Natural killer cell (primary cell): Measurements from ENCODE around the gene TRIM2. TPM values are rescaled to one million over a fixed set of nuclear protein-coding genes. Genes with fewer than 3 reads are reported as not detected.

Experiments
- ATAC-seq, 3 donors: fragments of 150-1000 bp in 2 of 3; fragments of 200-7000 bp in 1 of 3; cut with Tn5 transposase; 1 replicate in 1 of 3; 2 replicates in 2 of 3; pipeline ENCODE4 v1.10.0; 2021; ENCODE audit warnings: mild to moderate bottlenecking in 2 of 3, moderate library complexity in 2 of 3
- DNase-seq, 2 donors: peaks; one replicate each; pipeline versions ENCODE4 v3.0.0 to v3.0.0-alpha.2; 2013 to 2021; ENCODE audit warnings: mixed read lengths in 1 of 2
- H3K27ac ChIP-seq: one replicate; pipeline ENCODE4 v1.5.1; 2013; ENCODE audit warnings: mild to moderate bottlenecking, low read length
- H3K27me3 ChIP-seq: one replicate; pipeline ENCODE4 v1.6.1; 2013; ENCODE audit warnings: low read length; ENCODE audit not compliant: control insufficient read depth, insufficient read depth
- H3K36me3 ChIP-seq: one replicate; pipeline ENCODE4 v1.6.1; 2013; ENCODE audit warnings: low read length; ENCODE audit not compliant: control insufficient read depth, insufficient read depth
- H3K4me1 ChIP-seq: one replicate; pipeline ENCODE4 v1.6.1; 2013; ENCODE audit warnings: low read length; ENCODE audit not compliant: control insufficient read depth, insufficient read depth
- H3K4me3 ChIP-seq: one replicate; pipeline ENCODE4 v1.5.1; 2013; ENCODE audit warnings: low read length
- H3K9me3 ChIP-seq: one replicate; pipeline ENCODE4 v1.6.1; 2013; ENCODE audit warnings: low read length; ENCODE audit not compliant: control insufficient read depth, insufficient read depth
- H3K27ac Mint-ChIP-seq, 2 donors: one replicate each; pipeline ENCODE4 v1.8.0; 2022; ENCODE audit warnings: mild to moderate bottlenecking in 2 of 2, mixed read lengths in 2 of 2, moderate library complexity in 1 of 2
- H3K27me3 Mint-ChIP-seq, 2 donors: one replicate each; pipeline ENCODE4 v1.8.0; 2022; ENCODE audit warnings: low read depth in 2 of 2, mixed read lengths in 2 of 2
- H3K36me3 Mint-ChIP-seq: one replicate; pipeline ENCODE4 v1.8.0; 2022; ENCODE audit warnings: mixed read lengths
- H3K4me1 Mint-ChIP-seq, 2 donors: one replicate each; pipeline ENCODE4 v1.8.0; 2022; ENCODE audit warnings: mixed read lengths in 2 of 2
- H3K4me3 Mint-ChIP-seq: one replicate; pipeline ENCODE4 v1.8.0; 2022; ENCODE audit warnings: mild to moderate bottlenecking, moderate library complexity, mixed read lengths
- H3K9me3 Mint-ChIP-seq, 2 donors: one replicate each; pipeline ENCODE4 v1.8.0; 2022; ENCODE audit warnings: mixed read lengths in 2 of 2
- WGBS: methylation state at CpG from one replicate; pipeline ENCODE4 v1.1.7; 2013; ENCODE audit warnings: missing lambda C conversion rate; ENCODE audit not compliant: insufficient coverage; 5-methylcytosine and 5-hydroxymethylcytosine counted together
- intact Hi-C: fragments of 100-400 bp; cut with micrococcal nuclease; formaldehyde crosslinking; loops from one replicate; pipeline ENCODE4 v1.14.2; 2022
- total RNA-seq, 4 donors: library from RNA; stranded (reverse); fragments of 120-200 nt in 1 of 4; gene quantifications; one replicate each; pipeline versions ENCODE4 v1.2.3 to v1.2.4, GENCODE V29; 2013 to 2022
- TF ChIP-seq, protein P1 (sequence below): fragments of 200-600 bp; IDR thresholded peaks from one replicate; pipeline ENCODE4 v1.8.0; 2022; ENCODE audit warnings: antibody characterized with exemption

TRIM2 gene
- total RNA-seq, 3 donors from 2014 or later (not counting 1 experiment from before 2014, with no cell fraction given): 0.11 TPM; not detected in 2

DNA sequence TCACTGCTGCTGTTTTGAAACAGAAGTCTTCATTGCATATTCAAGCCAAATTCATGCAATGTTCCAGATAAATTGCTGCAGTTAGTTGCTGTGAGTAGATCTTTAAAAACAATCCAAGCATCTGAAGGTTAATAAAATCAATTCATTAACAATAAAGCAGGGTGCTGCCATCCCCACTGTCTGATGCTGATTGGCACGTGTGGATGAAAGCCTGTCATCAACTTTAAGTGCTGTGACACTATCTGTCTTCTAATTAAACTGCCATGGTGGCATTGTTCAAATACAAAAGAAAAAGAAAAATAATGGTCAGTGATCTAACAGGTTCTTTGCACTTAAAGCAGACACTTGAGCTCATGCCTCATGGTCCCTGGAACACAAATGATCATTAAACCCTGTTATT lies 77.2 kb downstream of the TRIM2 start:
- H3K36me3 Mint-ChIP-seq: no peaks in the 10 kb centered on the region
- Histone ChIP-seq H3K27ac (no peak overlapping the region), H3K27me3 (no peaks in the 10 kb centered on the region), H3K9me3 (no peaks in the 10 kb centered on the region), H3K4me1 (no peaks in the 10 kb centered on the region), H3K36me3 (no peaks in the 10 kb centered on the region), H3K4me3 (no peak overlapping the region)
- no peaks in the 10 kb centered on the region for H3K4me1 Mint-ChIP-seq
- no peaks in the 10 kb centered on the region for H3K9me3 Mint-ChIP-seq
- TF ChIP-seq, protein P1, sequence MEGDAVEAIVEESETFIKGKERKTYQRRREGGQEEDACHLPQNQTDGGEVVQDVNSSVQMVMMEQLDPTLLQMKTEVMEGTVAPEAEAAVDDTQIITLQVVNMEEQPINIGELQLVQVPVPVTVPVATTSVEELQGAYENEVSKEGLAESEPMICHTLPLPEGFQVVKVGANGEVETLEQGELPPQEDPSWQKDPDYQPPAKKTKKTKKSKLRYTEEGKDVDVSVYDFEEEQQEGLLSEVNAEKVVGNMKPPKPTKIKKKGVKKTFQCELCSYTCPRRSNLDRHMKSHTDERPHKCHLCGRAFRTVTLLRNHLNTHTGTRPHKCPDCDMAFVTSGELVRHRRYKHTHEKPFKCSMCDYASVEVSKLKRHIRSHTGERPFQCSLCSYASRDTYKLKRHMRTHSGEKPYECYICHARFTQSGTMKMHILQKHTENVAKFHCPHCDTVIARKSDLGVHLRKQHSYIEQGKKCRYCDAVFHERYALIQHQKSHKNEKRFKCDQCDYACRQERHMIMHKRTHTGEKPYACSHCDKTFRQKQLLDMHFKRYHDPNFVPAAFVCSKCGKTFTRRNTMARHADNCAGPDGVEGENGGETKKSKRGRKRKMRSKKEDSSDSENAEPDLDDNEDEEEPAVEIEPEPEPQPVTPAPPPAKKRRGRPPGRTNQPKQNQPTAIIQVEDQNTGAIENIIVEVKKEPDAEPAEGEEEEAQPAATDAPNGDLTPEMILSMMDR: no peak
- intact Hi-C loops: no loop called here
- 90% methylated on average over 1 of the region's 1 CpG for WGBS
- no peaks in the 10 kb centered on the region for H3K27me3 Mint-ChIP-seq
- H3K4me3 Mint-ChIP-seq: no peak overlapping the region
- DNase-seq (no peak), ATAC-seq (no peak)
- H3K27ac Mint-ChIP-seq: no peak overlapping the region

DNA sequence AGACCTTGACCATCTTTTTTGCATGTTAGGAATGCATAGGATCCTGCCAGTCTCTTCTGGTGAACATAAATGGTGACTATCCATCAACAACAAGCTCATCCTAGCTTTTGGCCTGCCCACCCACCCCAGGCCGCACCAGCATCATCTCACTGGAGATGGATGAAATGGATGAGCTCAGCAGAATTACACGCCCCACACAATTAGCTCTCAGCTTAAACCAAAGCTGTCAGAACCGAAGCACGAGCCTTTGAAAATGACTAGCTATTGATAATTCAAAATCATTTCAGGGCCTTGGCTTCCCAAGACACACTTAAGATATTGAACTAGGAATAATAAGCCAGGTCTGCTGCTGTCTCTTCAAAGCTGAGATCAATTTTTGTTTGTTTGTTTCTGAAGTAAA lies 77.8 kb downstream of the TRIM2 start:
- H3K4me1 Mint-ChIP-seq: no peaks in the 10 kb centered on the region

DNA sequence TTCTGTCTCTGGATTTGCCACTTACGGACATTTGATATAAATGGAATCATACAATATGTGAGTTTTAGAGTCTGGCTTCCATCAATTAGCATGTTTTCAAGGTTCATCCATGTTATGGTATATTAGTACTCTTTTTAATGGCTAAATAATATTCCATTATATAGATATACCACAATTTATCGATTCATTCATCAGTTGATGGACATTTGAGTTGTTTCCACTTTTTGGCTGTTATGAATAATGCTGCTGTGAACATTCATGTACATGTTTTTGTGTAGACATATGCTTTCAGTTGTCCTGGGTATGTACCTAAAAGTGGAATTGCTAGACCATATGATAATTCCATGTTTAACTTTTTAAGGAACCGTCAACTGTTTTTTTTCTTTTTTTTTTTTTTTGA lies 79.0 kb downstream of the TRIM2 start:
- no peak for DNase-seq
- no peaks in the 10 kb centered on the region for H3K27me3 ChIP-seq
- no peaks in the 10 kb centered on the region for H3K9me3 Mint-ChIP-seq
- TF ChIP-seq, protein P1: no peak
- H3K27ac ChIP-seq: no peak overlapping the region
- no peak overlapping the region for H3K27ac Mint-ChIP-seq
- H3K36me3 ChIP-seq: no peaks in the 10 kb centered on the region
- H3K4me1 ChIP-seq: no peaks in the 10 kb centered on the region
- H3K27me3 Mint-ChIP-seq: no peaks in the 10 kb centered on the region
- no peaks in the 10 kb centered on the region for H3K36me3 Mint-ChIP-seq
- H3K4me1 Mint-ChIP-seq: no peaks in the 10 kb centered on the region
- H3K4me3 ChIP-seq: no peak overlapping the region
- intact Hi-C loops: no loop called here
- H3K9me3 ChIP-seq: no peaks in the 10 kb centered on the region
- H3K4me3 Mint-ChIP-seq: no peak overlapping the region
- WGBS: 100% methylated on average over 1 of the region's 3 CpGs
- ATAC-seq: no peak

More for the DNA sequence above, 77.8 kb downstream of the TRIM2 start:
- Histone ChIP-seq H3K4me3 (no peak overlapping the region), H3K9me3 (no peaks in the 10 kb centered on the region), H3K27me3 (no peaks in the 10 kb centered on the region), H3K36me3 (no peaks in the 10 kb centered on the region), H3K4me1 (no peaks in the 10 kb centered on the region), H3K27ac (no peak overlapping the region)
- ATAC-seq: no peak
- Mint-ChIP-seq H3K4me3 (no peak overlapping the region), H3K9me3 (no peaks in the 10 kb centered on the region), H3K27me3 (no peaks in the 10 kb centered on the region), H3K36me3 (no peaks in the 10 kb centered on the region), H3K27ac (no peak overlapping the region)
- intact Hi-C loops: no loop called here
- TF ChIP-seq, protein P1: no peak
- 96% methylated on average over 4 of the region's 4 CpGs for WGBS
- no peak for DNase-seq

DNA sequence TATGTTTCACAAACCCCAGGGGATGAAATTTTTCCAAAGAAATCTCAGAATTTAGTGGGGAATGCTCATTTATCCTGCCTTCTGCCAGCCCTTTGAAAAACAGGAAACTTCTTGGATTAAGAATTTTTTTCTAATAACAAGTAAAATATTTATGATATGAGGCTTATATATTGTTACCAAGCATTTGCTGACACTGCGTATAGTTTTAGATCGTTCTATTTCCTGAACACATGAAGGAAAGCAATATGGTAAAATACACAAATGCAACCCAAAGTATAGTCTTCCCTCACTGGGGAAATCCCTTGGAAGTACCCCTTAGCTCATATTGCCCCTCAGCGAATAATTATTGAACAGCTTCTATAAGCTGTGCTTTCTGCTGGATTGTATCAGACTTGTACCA lies 85.9 kb downstream of the TRIM2 start:
- Histone ChIP-seq H3K4me3 (no peak overlapping the region), H3K4me1 (no peaks in the 10 kb centered on the region), H3K27me3 (no peaks in the 10 kb centered on the region), H3K9me3 (no peaks in the 10 kb centered on the region), H3K36me3 (no peaks in the 10 kb centered on the region), H3K27ac (no peak overlapping the region)
- Mint-ChIP-seq H3K36me3 (no peaks in the 10 kb centered on the region), H3K4me1 (no peaks in the 10 kb centered on the region), H3K27ac (no peak overlapping the region), H3K27me3 (no peaks in the 10 kb centered on the region), H3K4me3 (no peak overlapping the region), H3K9me3 (no peaks in the 10 kb centered on the region)
- 100% methylated on average over 1 of the region's 3 CpGs for WGBS
- intact Hi-C loops: no loop called here
- no peak for DNase-seq
- no peak for ATAC-seq
- TF ChIP-seq, protein P1: no peak
